OCI-LY1 (cell line): ENCODE results near the gene NR6A1.

ENCODE experiments used
- EZH2 ChIP-seq: fragments of 200-600 bp; sonication (generic), shearing (Covaris generic); IDR thresholded peaks from 2 replicates; pipeline ENCODE4 v1.8.0; 2017; ENCODE audit warnings: borderline replicate concordance, mixed run types, mild to moderate bottlenecking, antibody characterized with exemption, low read length, moderate library complexity, mixed read lengths
- TF ChIP-seq, protein P1 (sequence below): fragments of 200-600 bp; sonication (generic), shearing (Covaris generic); IDR thresholded peaks from 2 replicates; pipeline ENCODE4 v1.5.1; 2017; ENCODE audit warnings: mild to moderate bottlenecking, antibody characterized with exemption, low read length, moderate library complexity, mixed read lengths

- TF ChIP-seq, protein P1, sequence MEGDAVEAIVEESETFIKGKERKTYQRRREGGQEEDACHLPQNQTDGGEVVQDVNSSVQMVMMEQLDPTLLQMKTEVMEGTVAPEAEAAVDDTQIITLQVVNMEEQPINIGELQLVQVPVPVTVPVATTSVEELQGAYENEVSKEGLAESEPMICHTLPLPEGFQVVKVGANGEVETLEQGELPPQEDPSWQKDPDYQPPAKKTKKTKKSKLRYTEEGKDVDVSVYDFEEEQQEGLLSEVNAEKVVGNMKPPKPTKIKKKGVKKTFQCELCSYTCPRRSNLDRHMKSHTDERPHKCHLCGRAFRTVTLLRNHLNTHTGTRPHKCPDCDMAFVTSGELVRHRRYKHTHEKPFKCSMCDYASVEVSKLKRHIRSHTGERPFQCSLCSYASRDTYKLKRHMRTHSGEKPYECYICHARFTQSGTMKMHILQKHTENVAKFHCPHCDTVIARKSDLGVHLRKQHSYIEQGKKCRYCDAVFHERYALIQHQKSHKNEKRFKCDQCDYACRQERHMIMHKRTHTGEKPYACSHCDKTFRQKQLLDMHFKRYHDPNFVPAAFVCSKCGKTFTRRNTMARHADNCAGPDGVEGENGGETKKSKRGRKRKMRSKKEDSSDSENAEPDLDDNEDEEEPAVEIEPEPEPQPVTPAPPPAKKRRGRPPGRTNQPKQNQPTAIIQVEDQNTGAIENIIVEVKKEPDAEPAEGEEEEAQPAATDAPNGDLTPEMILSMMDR: no peak
- no peak for TF ChIP-seq EZH2
Measured at GRCh38 chr9:124625087-124625486, 146.0 kb downstream of the NR6A1 start.
